B cell (primary cell): ENCODE results near the gene RAD9B. TPM values are rescaled to one million over a fixed set of nuclear protein-coding genes. Genes with fewer than 3 reads are reported as not detected.
A peak's percentile ranks its signal among the peaks of the same experiment; 100 is the strongest.

Source experiments
- ATAC-seq: fragments of 200-7000 bp; cut with Tn5 transposase; one replicate; pipeline ENCODE4 v1.10.0; 2021; ENCODE audit warnings: low read depth, mild to moderate bottlenecking, moderate number of reproducible peaks, moderate library complexity
- CTCF ChIA-PET: fragments of 350-600 bp; sonication (Branson Sonifier 250); formaldehyde crosslinking; loops from one replicate; lab custom pipeline; 2021; ENCODE audit warnings: antibody characterized with exemption, inconsistent platforms; lab: Charles Lee
- POLR2A ChIA-PET: fragments of 350-600 bp; sonication (Branson Sonifier 250); formaldehyde crosslinking; loops from one replicate; lab custom pipeline; 2021; ENCODE audit warnings: antibody characterized with exemption; lab: Charles Lee
- DNase-seq: peaks from one replicate; pipeline ENCODE4 v3.0.0; 2013
- H2AFZ ChIP-seq: 2 replicates; pipeline ENCODE4 v1.6.1; 2012; ENCODE audit warnings: mild to moderate bottlenecking, low read depth, low read length; ENCODE audit not compliant: insufficient read depth, poor library complexity, severe bottlenecking
- H3K27ac ChIP-seq, 2 donors: 1 replicate in 1 of 2; 2 replicates in 1 of 2; pipeline ENCODE4 v1.5.1; 2012 to 2013; ENCODE audit warnings: low read length in 2 of 2, mild to moderate bottlenecking in 2 of 2, moderate library complexity in 1 of 2
- H3K27me3 ChIP-seq, 4 experiments: fragments of 200-600 bp in 1 of 4; sonication (generic) in 1 of 4; replicated peaks in 1 of 4; 1 replicate in 2 of 4; 2 replicates in 2 of 4; pipeline versions ENCODE4 v1.6.1 to v1.7.0; 2013 to 2016; ENCODE audit warnings: low read length in 3 of 4, mild to moderate bottlenecking in 2 of 4, mixed read lengths in 1 of 4, moderate library complexity in 1 of 4; ENCODE audit not compliant: insufficient read depth in 4 of 4, control insufficient read depth in 3 of 4; ENCODE audit errors: control extremely low read depth in 1 of 4
- H3K36me3 ChIP-seq, 2 experiments: replicated peaks in 1 of 2; 1 replicate in 1 of 2; 2 replicates in 1 of 2; pipeline versions ENCODE4 v1.6.1 to v1.7.1; 2013; ENCODE audit warnings: low read length in 1 of 2; ENCODE audit not compliant: insufficient read depth in 2 of 2, control insufficient read depth in 1 of 2; ENCODE audit errors: control extremely low read depth in 1 of 2, extremely low read depth in 1 of 2
- H3K4me1 ChIP-seq, 2 donors: fragments of 200-600 bp in 1 of 2; sonication (generic) in 1 of 2; 1 replicate in 1 of 2; 2 replicates in 1 of 2; pipeline versions ENCODE4 v1.5.1 to v1.6.1; 2013 to 2017; ENCODE audit warnings: low read length in 2 of 2; ENCODE audit not compliant: control insufficient read depth in 2 of 2, insufficient read depth in 2 of 2
- H3K4me2 ChIP-seq: replicated peaks from 2 replicates; pipeline ENCODE3; 2012; ENCODE audit warnings: mild to moderate bottlenecking, low read depth, low read length; ENCODE audit not compliant: poor library complexity, severe bottlenecking
- H3K4me3 ChIP-seq, 5 experiments: fragments of 200-600 bp in 1 of 5; sonication (generic) in 1 of 5; 1 replicate in 3 of 5; 2 replicates in 2 of 5; pipeline versions ENCODE4 v1.5.1 to v1.7.0; 2011 to 2016; ENCODE audit warnings: low read length in 4 of 5, mild to moderate bottlenecking in 4 of 5, low read depth in 2 of 5, control low read depth in 1 of 5, moderate library complexity in 1 of 5; ENCODE audit not compliant: insufficient read depth in 1 of 5; ENCODE audit errors: control extremely low read depth in 1 of 5, extremely low read depth in 1 of 5
- H3K79me2 ChIP-seq: fragments of 200-600 bp; sonication (generic); one replicate; pipeline ENCODE4 v1.6.0; 2016; ENCODE audit warnings: low read length; ENCODE audit not compliant: control insufficient read depth, insufficient read depth
- H3K9ac ChIP-seq: fragments of 200-600 bp; sonication (generic); 2 replicates; pipeline ENCODE4 v1.6.1; 2017; ENCODE audit warnings: mild to moderate bottlenecking, low read length, moderate library complexity
- H3K9me3 ChIP-seq, 3 donors: one replicate each; pipeline versions ENCODE4 v1.6.1 to v1.7.1; 2013; ENCODE audit warnings: low read length in 2 of 3; ENCODE audit not compliant: control insufficient read depth in 2 of 3, insufficient read depth in 1 of 3; ENCODE audit errors: control extremely low read depth in 1 of 3
- H4K20me1 ChIP-seq: 2 replicates; pipeline ENCODE4 v1.6.0; 2012; ENCODE audit warnings: mild to moderate bottlenecking, low read length; ENCODE audit not compliant: insufficient read depth, control insufficient read depth, poor library complexity, severe bottlenecking
- H3K27ac Mint-ChIP-seq: one replicate; pipeline ENCODE4 v1.8.0; 2021; ENCODE audit warnings: mixed read lengths
- H3K27me3 Mint-ChIP-seq: one replicate; pipeline ENCODE4 v1.8.0; 2021; ENCODE audit warnings: mixed read lengths
- H3K4me1 Mint-ChIP-seq: one replicate; pipeline ENCODE4 v1.8.0; 2021; ENCODE audit warnings: mixed read lengths
- H3K4me3 Mint-ChIP-seq: one replicate; pipeline ENCODE4 v1.8.0; 2021; ENCODE audit warnings: mixed read lengths
- H3K9me3 Mint-ChIP-seq: one replicate; pipeline ENCODE4 v1.8.0; 2022; ENCODE audit warnings: mixed read lengths; ENCODE audit not compliant: insufficient read depth
- EZH2 ChIP-seq: IDR thresholded peaks from 2 replicates; pipeline ENCODE4 v1.6.1; 2012; ENCODE audit warnings: borderline replicate concordance, low read depth, mild to moderate bottlenecking, moderate library complexity, low read length; ENCODE audit not compliant: insufficient read depth, poor library complexity, severe bottlenecking
- WGBS: methylation state at CpG from one replicate; pipeline ENCODE4 v1.1.5; 2013; ENCODE audit warnings: missing lambda C conversion rate; ENCODE audit not compliant: insufficient coverage; 5-methylcytosine and 5-hydroxymethylcytosine counted together
- intact Hi-C: fragments of 100-400 bp; cut with micrococcal nuclease; formaldehyde crosslinking; loops from one replicate; pipeline ENCODE4 v1.10.0; 2022
- polyA plus RNA-seq: library from polyadenylated mRNA; depleted of rRNA; stranded (reverse); fragments of >200 nt; gene quantifications from 2 replicates; pipeline ENCODE4 v1.2.3, GENCODE V29; 2012
- total RNA-seq, 2 donors: library from RNA; stranded (reverse); fragments of 120-200 nt in 1 of 2; gene quantifications; 1 replicate in 1 of 2; 2 replicates in 1 of 2; pipeline versions ENCODE4 v1.2.3 to v1.2.4, GENCODE V29; 2013 to 2022
- TF ChIP-seq, protein P1 (sequence below): fragments of 200-600 bp; IDR thresholded peaks from one replicate; pipeline ENCODE4 v1.8.0; 2022; ENCODE audit warnings: antibody characterized with exemption, mild to moderate bottlenecking

RAD9B gene
- total and polyA plus RNA-seq, 2 donors (not counting 1 experiment from before 2014, with no cell fraction given), result 0.75 to 1.5 TPM

DNA sequence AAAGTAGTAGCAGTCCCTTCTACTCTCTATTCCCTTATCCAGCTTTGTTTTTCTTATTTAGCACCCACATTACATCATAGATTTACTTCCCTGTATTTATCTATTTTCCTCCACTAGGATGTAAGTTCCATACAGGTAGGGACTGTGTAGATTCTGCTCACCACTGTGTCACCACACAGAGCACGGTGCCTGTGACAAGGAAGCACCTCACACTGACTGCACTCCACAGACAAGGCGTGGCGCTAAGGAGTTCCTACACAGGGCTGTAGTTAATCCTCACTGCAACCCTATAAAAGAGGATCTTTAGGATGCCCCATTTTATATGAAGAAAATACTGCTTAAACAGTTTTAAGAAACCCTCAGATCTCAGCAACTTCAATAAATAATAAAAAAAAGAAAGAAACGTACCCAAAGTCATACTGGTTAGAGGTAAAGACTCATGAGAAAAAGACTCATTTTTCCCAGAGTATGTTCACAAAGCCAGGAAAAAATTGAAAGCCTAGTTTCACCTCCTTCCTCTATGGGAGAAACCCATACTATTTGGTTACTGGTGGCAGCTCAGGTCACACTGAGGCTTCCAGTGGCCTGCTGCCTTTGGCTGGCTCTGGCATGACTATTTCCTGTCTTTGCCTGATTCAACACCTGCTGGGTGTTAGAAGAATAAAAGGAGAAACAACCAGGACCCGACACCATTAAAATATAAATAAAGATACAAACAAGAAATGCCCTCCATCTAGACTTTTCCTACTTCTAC lies 36.9 kb downstream of the RAD9B start:
- Mint-ChIP-seq H3K4me3 (no peak overlapping the region), H3K4me1 (peaks cover 20% of the 10 kb centered on the region)
- 93% methylated on average over 3 of the region's 5 CpGs for whole genome bisulfite sequencing

DNA sequence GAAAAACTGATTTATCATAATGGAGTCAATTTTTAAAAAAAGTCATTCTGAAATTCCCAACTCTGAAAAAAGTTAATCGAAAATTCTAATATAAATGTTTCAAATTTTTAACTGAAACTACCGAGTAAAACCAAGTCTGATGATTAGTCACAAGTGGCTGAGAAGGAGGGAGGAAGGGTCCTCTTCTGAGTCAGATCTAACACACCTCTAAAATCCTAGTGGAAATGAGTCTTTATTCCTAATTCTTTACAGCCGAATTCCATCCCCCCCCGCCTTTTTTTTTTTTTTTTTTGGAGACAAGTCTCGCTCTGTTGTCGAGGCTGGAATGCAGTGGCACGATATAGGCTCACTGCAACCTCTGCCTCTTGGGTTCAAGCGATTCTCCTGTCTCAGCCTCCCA lies 37.9 kb downstream of the RAD9B start:
- peaks cover 24% of the 10 kb centered on the region for H4K20me1 ChIP-seq
- no peak overlapping the region for H3K27ac ChIP-seq
- peaks cover 20% of the 10 kb centered on the region for H3K4me1 Mint-ChIP-seq
- 100% methylated on average over 2 of the region's 8 CpGs for WGBS
- no peak overlapping the region for H3K4me3 Mint-ChIP-seq
- peaks cover 77% of the 10 kb centered on the region for H3K79me2 ChIP-seq
- peaks cover 0 to 13% of the 10 kb centered on the region in 2 donors for H3K4me1 ChIP-seq
- H3K4me2 ChIP-seq, result no peak overlapping the region
- no peak for TF ChIP-seq EZH2
- TF ChIP-seq, protein P1, sequence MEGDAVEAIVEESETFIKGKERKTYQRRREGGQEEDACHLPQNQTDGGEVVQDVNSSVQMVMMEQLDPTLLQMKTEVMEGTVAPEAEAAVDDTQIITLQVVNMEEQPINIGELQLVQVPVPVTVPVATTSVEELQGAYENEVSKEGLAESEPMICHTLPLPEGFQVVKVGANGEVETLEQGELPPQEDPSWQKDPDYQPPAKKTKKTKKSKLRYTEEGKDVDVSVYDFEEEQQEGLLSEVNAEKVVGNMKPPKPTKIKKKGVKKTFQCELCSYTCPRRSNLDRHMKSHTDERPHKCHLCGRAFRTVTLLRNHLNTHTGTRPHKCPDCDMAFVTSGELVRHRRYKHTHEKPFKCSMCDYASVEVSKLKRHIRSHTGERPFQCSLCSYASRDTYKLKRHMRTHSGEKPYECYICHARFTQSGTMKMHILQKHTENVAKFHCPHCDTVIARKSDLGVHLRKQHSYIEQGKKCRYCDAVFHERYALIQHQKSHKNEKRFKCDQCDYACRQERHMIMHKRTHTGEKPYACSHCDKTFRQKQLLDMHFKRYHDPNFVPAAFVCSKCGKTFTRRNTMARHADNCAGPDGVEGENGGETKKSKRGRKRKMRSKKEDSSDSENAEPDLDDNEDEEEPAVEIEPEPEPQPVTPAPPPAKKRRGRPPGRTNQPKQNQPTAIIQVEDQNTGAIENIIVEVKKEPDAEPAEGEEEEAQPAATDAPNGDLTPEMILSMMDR, result no peak
- H3K4me3 ChIP-seq, result no peak overlapping the region
- no peaks in the 10 kb centered on the region for H3K9me3 Mint-ChIP-seq
- no peaks in the 10 kb centered on the region for H3K27me3 ChIP-seq
- H3K27ac Mint-ChIP-seq, result no peak overlapping the region
- H2AFZ ChIP-seq, result no peak overlapping the region
- ChIA-PET CTCF (interaction anchor here (0.7 to 9.3 kb wide), 3 partner anchors 14 to 61 kb away, joined by 3 to 71 read pairs (median 8); no protein-coding TSS in a partner anchor), POLR2A (no interaction called here)
- H3K36me3 ChIP-seq, result peaks cover 6 to 64% of the 10 kb centered on the region in 2 experiments
- DNase-seq (no peak), ATAC-seq (no peak)
- no peaks in the 10 kb centered on the region for H3K27me3 Mint-ChIP-seq
- intact Hi-C loops, result no loop called here
- H3K9ac ChIP-seq, result no peak overlapping the region
- no peaks in the 10 kb centered on the region for H3K9me3 ChIP-seq

More for the DNA sequence above, 36.9 kb downstream of the RAD9B start:
- Histone ChIP-seq H2AFZ (no peak overlapping the region), H3K79me2 (peaks cover 67% of the 10 kb centered on the region), H3K36me3 (peaks cover 4 to 65% of the 10 kb centered on the region in 2 experiments), H3K27ac (peak overlapping the region in 1 of 2 donors; percentile 34), H3K9ac (no peak overlapping the region), H3K4me3 (no peak overlapping the region), H3K4me1 (peaks cover 0 to 13% of the 10 kb centered on the region in 2 donors), H3K27me3 (no peaks in the 10 kb centered on the region), H4K20me1 (peaks cover 24% of the 10 kb centered on the region), H3K4me2 (no peak overlapping the region), H3K9me3 (no peaks in the 10 kb centered on the region)
- no peaks in the 10 kb centered on the region for H3K27me3 Mint-ChIP-seq
- no peaks in the 10 kb centered on the region for H3K9me3 Mint-ChIP-seq
- ChIA-PET CTCF (interaction anchor here (0.6 to 9.3 kb wide), 5 partner anchors 13 to 597 kb away, joined by 3 to 71 read pairs (median 3); no protein-coding TSS in a partner anchor), POLR2A (no interaction called here)
- DNase-seq (no peak), ATAC-seq (no peak)
- no peak for TF ChIP-seq EZH2
- TF ChIP-seq, protein P1, result no peak
- intact Hi-C loops, result no loop called here
- peak overlapping the region; percentile 26 for H3K27ac Mint-ChIP-seq
